Naive B cell (primary cell): ENCODE results near the gene WEE1. TPM values are rescaled to one million over a fixed set of nuclear protein-coding genes. Genes with fewer than 3 reads are reported as not detected.

Source experiments
- ATAC-seq, 2 donors: fragments of 150-1000 bp; cut with Tn5 transposase; 2 replicates each; pipeline ENCODE4 v1.10.0; 2021; ENCODE audit warnings: low read depth in 2 of 2, mild to moderate bottlenecking in 2 of 2, moderate library complexity in 2 of 2
- DNase-seq: peaks from one replicate; pipeline ENCODE4 v3.0.0; 2022
- H3K27ac Mint-ChIP-seq, 6 donors: one replicate each; pipeline ENCODE4 v1.8.0; 2020 to 2022; ENCODE audit warnings: mild to moderate bottlenecking in 6 of 6, mixed read lengths in 6 of 6, moderate library complexity in 5 of 6, inconsistent platforms in 2 of 6
- H3K27me3 Mint-ChIP-seq, 3 donors: one replicate each; pipeline ENCODE4 v1.8.0; 2021 to 2022; ENCODE audit warnings: mixed read lengths in 3 of 3, mild to moderate bottlenecking in 1 of 3
- H3K36me3 Mint-ChIP-seq, 2 donors: one replicate each; pipeline ENCODE4 v1.8.0; 2020 to 2022; ENCODE audit warnings: mixed read lengths in 2 of 2, inconsistent platforms in 1 of 2, mild to moderate bottlenecking in 1 of 2
- H3K4me1 Mint-ChIP-seq, 3 donors: one replicate each; pipeline ENCODE4 v1.8.0; 2020 to 2022; ENCODE audit warnings: mixed read lengths in 3 of 3, inconsistent platforms in 1 of 3, mild to moderate bottlenecking in 1 of 3, moderate library complexity in 1 of 3
- H3K4me3 Mint-ChIP-seq, 8 donors: one replicate each; pipeline ENCODE4 v1.8.0; 2020 to 2022; ENCODE audit warnings: mild to moderate bottlenecking in 8 of 8, mixed read lengths in 8 of 8, moderate library complexity in 8 of 8, inconsistent platforms in 2 of 8
- H3K9me3 Mint-ChIP-seq, 7 donors: one replicate each; pipeline ENCODE4 v1.8.0; 2020 to 2022; ENCODE audit warnings: mixed read lengths in 7 of 7, mild to moderate bottlenecking in 5 of 7, inconsistent platforms in 2 of 7, moderate library complexity in 1 of 7
- polyA plus RNA-seq, 6 donors: library from polyadenylated mRNA; unstranded; fragments of 300-500 nt; fragmentation: Illumina TruSeq; gene quantifications; one replicate each; pipeline ENCODE4 v1.2.3, GENCODE V29; 2021; ENCODE audit warnings: low read depth in 6 of 6

The WEE1 gene
- polyA plus RNA-seq, 6 donors from 2014 or later = 9.6 to 20.6 (median 16.2) TPM

GRCh38 chr11:9570313-9571025 is 3.0 kb upstream of the WEE1 start:
- peak overlapping the region in 6 of 8 donors; percentile 11 to 81 (median 72) for H3K4me3 Mint-ChIP-seq
- peaks cover 30 to 46% (median 40%) of the 10 kb centered on the region in 3 donors for H3K4me1 Mint-ChIP-seq
- H3K27ac Mint-ChIP-seq = peak overlapping the region in 5 of 6 donors; percentile 29 to 98 (median 78)
- DNase-seq (no peak), ATAC-seq (no peak)
- no peaks in the 10 kb centered on the region for H3K27me3 Mint-ChIP-seq
- H3K36me3 Mint-ChIP-seq = no peaks in the 10 kb centered on the region
- H3K9me3 Mint-ChIP-seq = no peaks in the 10 kb centered on the region

GRCh38 chr11:9571071-9571762 is 2.3 kb upstream of the WEE1 start:
- peak overlapping the region in 3 of 6 donors; percentile 61 to 92 (median 78) for H3K27ac Mint-ChIP-seq

GRCh38 chr11:9571763-9572115 is 1.7 kb upstream of the WEE1 start:
- peaks cover 38 to 52% (median 45%) of the 10 kb centered on the region in 3 donors for H3K4me1 Mint-ChIP-seq
- no peak for ATAC-seq
- no peaks in the 10 kb centered on the region for H3K27me3 Mint-ChIP-seq
- no peak for DNase-seq
- H3K27ac Mint-ChIP-seq = peak overlapping the region in 2 of 6 donors; percentile 26 to 76
- no peaks in the 10 kb centered on the region for H3K9me3 Mint-ChIP-seq
- H3K4me3 Mint-ChIP-seq = peak overlapping the region; percentile 85 to 96 (median 90)
- no peaks in the 10 kb centered on the region for H3K36me3 Mint-ChIP-seq

More at GRCh38 chr11:9571071-9571762, 2.3 kb upstream of the WEE1 start:
- Mint-ChIP-seq H3K4me1 (peaks cover 34 to 52% (median 45%) of the 10 kb centered on the region in 3 donors), H3K27me3 (no peaks in the 10 kb centered on the region), H3K9me3 (no peaks in the 10 kb centered on the region), H3K36me3 (no peaks in the 10 kb centered on the region), H3K4me3 (peak overlapping the region in 7 of 8 donors; percentile 66 to 96 (median 89))
- ATAC-seq = no peak
- no peak for DNase-seq

- no peak for DNase-seq
- H3K27ac Mint-ChIP-seq = peak overlapping the region in 5 of 6 donors; percentile 27 to 91 (median 84)
- no peaks in the 10 kb centered on the region for H3K27me3 Mint-ChIP-seq
- no peaks in the 10 kb centered on the region for H3K9me3 Mint-ChIP-seq
- peak overlapping the region; percentile 93 to 97 (median 95) for H3K4me3 Mint-ChIP-seq
- ATAC-seq = peak; percentile 21 to 29
- H3K36me3 Mint-ChIP-seq = peaks cover 0 to 7% of the 10 kb centered on the region in 2 donors
- H3K4me1 Mint-ChIP-seq = peaks cover 36 to 42% (median 38%) of the 10 kb centered on the region in 3 donors
These were observed 528 bp downstream of the WEE1 start for GRCh38 chr11:9573775-9574621.

GRCh38 chr11:9574622-9575259 is 1.3 kb downstream of the WEE1 start:
- H3K4me1 Mint-ChIP-seq = peaks cover 30 to 34% (median 31%) of the 10 kb centered on the region in 3 donors
- H3K27ac Mint-ChIP-seq = peak overlapping the region; percentile 57 to 97 (median 89)
- peaks cover 0 to 11% of the 10 kb centered on the region in 2 donors for H3K36me3 Mint-ChIP-seq
- no peaks in the 10 kb centered on the region for H3K9me3 Mint-ChIP-seq
- ATAC-seq = no peak
- no peaks in the 10 kb centered on the region for H3K27me3 Mint-ChIP-seq
- DNase-seq = peak; percentile 27
- peak overlapping the region; percentile 93 to 97 (median 95) for H3K4me3 Mint-ChIP-seq

GRCh38 chr11:9575260-9576240 is 2.1 kb downstream of the WEE1 start:
- H3K27me3 Mint-ChIP-seq = no peaks in the 10 kb centered on the region
- DNase-seq (no peak), ATAC-seq (no peak)
- peak overlapping the region; percentile 93 to 97 (median 95) for H3K4me3 Mint-ChIP-seq
- peak overlapping the region in 5 of 6 donors; percentile 66 to 97 (median 89) for H3K27ac Mint-ChIP-seq
- no peaks in the 10 kb centered on the region for H3K9me3 Mint-ChIP-seq
- peaks cover 0 to 11% of the 10 kb centered on the region in 2 donors for H3K36me3 Mint-ChIP-seq
- peaks cover 22 to 26% (median 25%) of the 10 kb centered on the region in 3 donors for H3K4me1 Mint-ChIP-seq

- Mint-ChIP-seq H3K4me3 (peak overlapping the region in 4 of 8 donors; percentile 4 to 96 (median 94)), H3K27me3 (no peaks in the 10 kb centered on the region), H3K27ac (peak overlapping the region in 1 of 6 donors; percentile 66), H3K4me1 (peaks cover 19 to 21% (median 21%) of the 10 kb centered on the region in 3 donors), H3K36me3 (peaks cover 0 to 21% of the 10 kb centered on the region in 2 donors), H3K9me3 (no peaks in the 10 kb centered on the region)
- ATAC-seq (no peak), DNase-seq (no peak)
These were observed 3.4 kb downstream of the WEE1 start for GRCh38 chr11:9576701-9577381.

- H3K4me3 Mint-ChIP-seq = peak overlapping the region in 5 of 8 donors; percentile 6 to 59 (median 50)
- no peaks in the 10 kb centered on the region for H3K27me3 Mint-ChIP-seq
- H3K27ac Mint-ChIP-seq = peak overlapping the region in 5 of 6 donors; percentile 10 to 66 (median 26)
- ATAC-seq (no peak), DNase-seq (no peak)
- H3K36me3 Mint-ChIP-seq = peaks cover 0 to 22% of the 10 kb centered on the region in 2 donors
- peaks cover 14 to 21% (median 21%) of the 10 kb centered on the region in 3 donors for H3K4me1 Mint-ChIP-seq
- H3K9me3 Mint-ChIP-seq = no peaks in the 10 kb centered on the region
These were observed 4.1 kb downstream of the WEE1 start for GRCh38 chr11:9577556-9577955.

- Mint-ChIP-seq H3K4me1 (peaks cover 7 to 13% (median 8%) of the 10 kb centered on the region in 3 donors), H3K4me3 (no peak overlapping the region), H3K27me3 (no peaks in the 10 kb centered on the region), H3K36me3 (peaks cover 0 to 28% of the 10 kb centered on the region in 2 donors), H3K27ac (no peak overlapping the region), H3K9me3 (no peaks in the 10 kb centered on the region)
- no peak for ATAC-seq
- DNase-seq = no peak
These were observed 7.4 kb downstream of the WEE1 start for GRCh38 chr11:9580894-9581293.

- Mint-ChIP-seq H3K4me1 (peaks cover 6 to 9% (median 6%) of the 10 kb centered on the region in 3 donors), H3K36me3 (peaks cover 0 to 35% of the 10 kb centered on the region in 2 donors), H3K27me3 (no peaks in the 10 kb centered on the region), H3K4me3 (peak overlapping the region in 1 of 8 donors; percentile 27), H3K9me3 (no peaks in the 10 kb centered on the region), H3K27ac (no peak overlapping the region)
- ATAC-seq (no peak), DNase-seq (no peak)
These were observed 8.2 kb downstream of the WEE1 start for GRCh38 chr11:9581556-9582161.

- no peak for ATAC-seq
These were observed 17.2 kb downstream of the WEE1 start for GRCh38 chr11:9590717-9591116.

More at GRCh38 chr11:9590717-9591116, 17.2 kb downstream of the WEE1 start:
- Mint-ChIP-seq H3K4me1 (peaks cover 7 to 16% (median 16%) of the 10 kb centered on the region in 3 donors), H3K27ac (no peak overlapping the region), H3K4me3 (no peak overlapping the region), H3K36me3 (peaks cover 0 to 9% of the 10 kb centered on the region in 2 donors), H3K27me3 (no peaks in the 10 kb centered on the region), H3K9me3 (no peaks in the 10 kb centered on the region)
- no peak for DNase-seq
